Natural killer cell (primary cell): ENCODE measurements around the gene NKIRAS2. TPM values are rescaled to one million over a fixed set of nuclear protein-coding genes. Genes with fewer than 3 reads are reported as not detected.
A peak's percentile ranks its signal among the peaks of the same experiment; 100 is the strongest.

Experiments used
- ATAC-seq, 3 donors: fragments of 150-1000 bp in 2 of 3; fragments of 200-7000 bp in 1 of 3; cut with Tn5 transposase; 1 replicate in 1 of 3; 2 replicates in 2 of 3; pipeline ENCODE4 v1.10.0; 2021; ENCODE audit warnings: mild to moderate bottlenecking in 2 of 3, moderate library complexity in 2 of 3
- DNase-seq, 2 donors: peaks; one replicate each; pipeline versions ENCODE4 v3.0.0 to v3.0.0-alpha.2; 2013 to 2021; ENCODE audit warnings: mixed read lengths in 1 of 2
- H3K27ac ChIP-seq: one replicate; pipeline ENCODE4 v1.5.1; 2013; ENCODE audit warnings: mild to moderate bottlenecking, low read length
- H3K27me3 ChIP-seq: one replicate; pipeline ENCODE4 v1.6.1; 2013; ENCODE audit warnings: low read length; ENCODE audit not compliant: control insufficient read depth, insufficient read depth
- H3K36me3 ChIP-seq: one replicate; pipeline ENCODE4 v1.6.1; 2013; ENCODE audit warnings: low read length; ENCODE audit not compliant: control insufficient read depth, insufficient read depth
- H3K4me1 ChIP-seq: one replicate; pipeline ENCODE4 v1.6.1; 2013; ENCODE audit warnings: low read length; ENCODE audit not compliant: control insufficient read depth, insufficient read depth
- H3K4me3 ChIP-seq: one replicate; pipeline ENCODE4 v1.5.1; 2013; ENCODE audit warnings: low read length
- H3K9me3 ChIP-seq: one replicate; pipeline ENCODE4 v1.6.1; 2013; ENCODE audit warnings: low read length; ENCODE audit not compliant: control insufficient read depth, insufficient read depth
- H3K27ac Mint-ChIP-seq, 2 donors: one replicate each; pipeline ENCODE4 v1.8.0; 2022; ENCODE audit warnings: mild to moderate bottlenecking in 2 of 2, mixed read lengths in 2 of 2, moderate library complexity in 1 of 2
- H3K27me3 Mint-ChIP-seq, 2 donors: one replicate each; pipeline ENCODE4 v1.8.0; 2022; ENCODE audit warnings: low read depth in 2 of 2, mixed read lengths in 2 of 2
- H3K36me3 Mint-ChIP-seq: one replicate; pipeline ENCODE4 v1.8.0; 2022; ENCODE audit warnings: mixed read lengths
- H3K4me1 Mint-ChIP-seq, 2 donors: one replicate each; pipeline ENCODE4 v1.8.0; 2022; ENCODE audit warnings: mixed read lengths in 2 of 2
- H3K4me3 Mint-ChIP-seq: one replicate; pipeline ENCODE4 v1.8.0; 2022; ENCODE audit warnings: mild to moderate bottlenecking, moderate library complexity, mixed read lengths
- H3K9me3 Mint-ChIP-seq, 2 donors: one replicate each; pipeline ENCODE4 v1.8.0; 2022; ENCODE audit warnings: mixed read lengths in 2 of 2
- CTCF ChIP-seq: fragments of 200-600 bp; IDR thresholded peaks from one replicate; pipeline ENCODE4 v1.8.0; 2022; ENCODE audit warnings: antibody characterized with exemption
- WGBS: methylation state at CpG from one replicate; pipeline ENCODE4 v1.1.7; 2013; ENCODE audit warnings: missing lambda C conversion rate; ENCODE audit not compliant: insufficient coverage; 5-methylcytosine and 5-hydroxymethylcytosine counted together
- intact Hi-C: fragments of 100-400 bp; cut with micrococcal nuclease; formaldehyde crosslinking; loops from one replicate; pipeline ENCODE4 v1.14.2; 2022
- total RNA-seq, 4 donors: library from RNA; stranded (reverse); fragments of 120-200 nt in 1 of 4; gene quantifications; one replicate each; pipeline versions ENCODE4 v1.2.3 to v1.2.4, GENCODE V29; 2013 to 2022

The NKIRAS2 gene
- total RNA-seq, 3 donors from 2014 or later (not counting 1 experiment from before 2014, with no cell fraction given) = 17.5 to 20.9 (median 19.3) TPM

GRCh38 chr17:42051645-42052044 is 31.8 kb downstream of the NKIRAS2 start:
- Mint-ChIP-seq H3K27me3 (peaks cover 23 to 28% of the 10 kb centered on the region in 2 donors), H3K9me3 (no peaks in the 10 kb centered on the region), H3K27ac (no peak overlapping the region), H3K4me3 (peak overlapping the region; percentile 47), H3K36me3 (no peaks in the 10 kb centered on the region), H3K4me1 (peaks cover 5 to 8% of the 10 kb centered on the region in 2 donors)
- WGBS = 94% methylated on average over 7 of the region's 7 CpGs
- H3K27me3 ChIP-seq = peaks cover 12% of the 10 kb centered on the region
- no peaks in the 10 kb centered on the region for H3K36me3 ChIP-seq
- no peak for ATAC-seq
- H3K27ac ChIP-seq = no peak overlapping the region
- H3K4me3 ChIP-seq = no peak overlapping the region
- TF ChIP-seq CTCF = no peak
- no peak for DNase-seq
- H3K4me1 ChIP-seq = peaks cover 10% of the 10 kb centered on the region
- no peaks in the 10 kb centered on the region for H3K9me3 ChIP-seq
- intact Hi-C loops = no loop called here

GRCh38 chr17:42052346-42052877 is 32.5 kb downstream of the NKIRAS2 start:
- TF ChIP-seq CTCF = no peak
- Mint-ChIP-seq H3K36me3 (no peaks in the 10 kb centered on the region), H3K4me3 (no peak overlapping the region), H3K27ac (no peak overlapping the region), H3K9me3 (no peaks in the 10 kb centered on the region), H3K4me1 (peaks cover 5 to 8% of the 10 kb centered on the region in 2 donors), H3K27me3 (peaks cover 23 to 28% of the 10 kb centered on the region in 2 donors)
- intact Hi-C loops = no loop called here
- peaks cover 10% of the 10 kb centered on the region for H3K4me1 ChIP-seq
- WGBS = 80% methylated on average over 6 of the region's 6 CpGs
- H3K27me3 ChIP-seq = peaks cover 12% of the 10 kb centered on the region
- no peak for DNase-seq
- no peak overlapping the region for H3K4me3 ChIP-seq
- no peaks in the 10 kb centered on the region for H3K9me3 ChIP-seq
- ATAC-seq = no peak
- no peaks in the 10 kb centered on the region for H3K36me3 ChIP-seq
- no peak overlapping the region for H3K27ac ChIP-seq

- peaks cover 21 to 23% of the 10 kb centered on the region in 2 donors for H3K27me3 Mint-ChIP-seq
- no peak for DNase-seq
- no peaks in the 10 kb centered on the region for H3K9me3 ChIP-seq
Measured at GRCh38 chr17:42053731-42054500, 34.0 kb downstream of the NKIRAS2 start.

More at GRCh38 chr17:42053731-42054500, 34.0 kb downstream of the NKIRAS2 start:
- Histone ChIP-seq H3K4me3 (no peak overlapping the region), H3K27me3 (peaks cover 12% of the 10 kb centered on the region), H3K36me3 (no peaks in the 10 kb centered on the region), H3K27ac (no peak overlapping the region), H3K4me1 (peaks cover 10% of the 10 kb centered on the region)
- Mint-ChIP-seq H3K27ac (no peak overlapping the region), H3K9me3 (no peaks in the 10 kb centered on the region), H3K4me1 (peaks cover 5 to 8% of the 10 kb centered on the region in 2 donors), H3K4me3 (no peak overlapping the region), H3K36me3 (no peaks in the 10 kb centered on the region)
- 51% methylated on average over 7 of the region's 12 CpGs for WGBS
- ATAC-seq = no peak
- TF ChIP-seq CTCF = no peak
- intact Hi-C loops = no loop called here
